ENCODE measurements around the gene GALNT6. TPM values are rescaled to one million over a fixed set of nuclear protein-coding genes. Genes with fewer than 3 reads are reported as not detected.

Gene GALNT6
- total RNA-seq, 4 donors from 2014 or later: 1.3 to 16.4 (median 4.7) TPM

- TF ChIP-seq CTCF (IDR thresholded peaks at IDR 0.05): no peak
- no peak for TF ChIP-seq POLR2A (IDR thresholded peaks at IDR 0.05)
- no peak overlapping the region for H3K4me3 ChIP-seq (ENCODE audit: low read depth, poor library complexity, severe bottlenecking)
- intact Hi-C loops (cut with DNase I; ENCODE audit: low total_unique reads): no loop called here
- no peak for DNase-seq (ENCODE audit: low spot score in 2 of 2)
- 92 to 95% methylated on average over 11 of the region's 11 CpGs for WGBS, 2 donors
Observed at GRCh38 chr12:51379571-51379970, 11.6 kb downstream of the GALNT6 start.

DNA sequence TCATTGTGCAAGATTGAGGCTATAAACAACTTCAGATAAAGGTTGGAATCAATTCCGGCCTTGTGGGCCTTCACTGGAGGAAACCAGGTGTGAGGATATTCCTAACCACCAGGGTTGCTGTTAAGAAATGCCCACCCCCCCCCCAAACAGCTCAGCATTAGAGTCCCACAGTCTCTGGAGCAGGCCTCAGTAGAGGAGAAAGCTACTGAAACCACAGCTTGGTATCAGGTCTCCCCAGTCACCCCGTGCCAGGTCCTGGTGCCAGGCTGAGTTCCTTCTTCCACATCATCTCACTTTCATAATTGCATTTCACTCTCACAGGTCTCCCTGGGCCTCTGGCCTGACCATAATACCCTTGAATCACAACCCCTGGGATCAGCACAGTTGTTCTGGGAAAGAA, 12.5 kb downstream of the GALNT6 start:
- DNase-seq (ENCODE audit: low spot score in 2 of 2): no peak
- no peak overlapping the region for H3K4me3 ChIP-seq (ENCODE audit: low read depth, poor library complexity, severe bottlenecking)
- intact Hi-C loops (cut with DNase I; ENCODE audit: low total_unique reads): no loop called here
- 93 to 98% methylated on average over 2 of the region's 2 CpGs for WGBS, 2 donors
- TF ChIP-seq CTCF (IDR thresholded peaks at IDR 0.05) (no peak), POLR2A (IDR thresholded peaks at IDR 0.05) (no peak)

DNA sequence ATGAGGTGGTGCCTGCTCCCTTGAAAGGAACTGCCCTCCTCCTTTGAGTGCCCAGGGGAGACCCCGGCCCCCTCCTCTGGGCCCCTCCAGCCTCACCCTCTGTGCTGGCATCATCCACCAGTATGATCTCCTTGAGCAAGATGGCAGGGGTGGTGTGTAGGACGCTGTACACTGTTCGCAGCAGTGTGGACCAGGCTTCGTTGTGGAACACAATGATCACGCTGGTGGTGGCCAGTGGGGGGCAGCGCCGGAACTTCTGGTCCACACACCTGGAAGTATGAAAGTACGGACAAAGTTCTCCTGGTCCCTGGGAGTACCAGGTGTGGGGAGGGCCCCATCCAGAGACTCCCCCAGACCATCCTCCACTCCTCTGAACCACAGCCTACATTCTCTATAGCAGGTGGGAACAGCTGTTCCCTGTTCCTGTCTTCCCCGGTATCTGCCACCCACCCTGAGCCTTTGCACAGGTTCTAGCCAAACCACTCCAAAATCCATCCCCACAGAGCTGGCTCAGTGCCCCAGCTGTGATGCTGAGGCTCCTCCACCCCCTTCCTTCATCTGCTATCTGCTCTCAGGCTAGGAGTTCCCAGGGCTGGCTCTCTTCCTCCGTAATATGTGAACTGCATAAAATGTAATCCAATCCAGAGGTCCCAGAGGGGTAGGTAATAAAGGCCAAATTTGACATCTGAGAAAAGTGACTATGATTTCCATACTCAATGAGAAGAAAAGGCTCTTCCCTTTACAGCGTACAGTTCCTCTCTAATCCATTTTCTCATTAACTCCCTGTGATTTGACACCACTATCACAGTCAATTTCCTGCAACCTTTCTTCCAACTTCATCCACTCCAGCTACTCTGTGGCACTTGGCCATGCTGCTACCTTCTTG, 13.9 kb downstream of the GALNT6 start:
- H3K4me3 ChIP-seq (ENCODE audit: low read depth, poor library complexity, severe bottlenecking): no peak overlapping the region
- no peak for TF ChIP-seq CTCF (IDR thresholded peaks at IDR 0.05)
- TF ChIP-seq POLR2A (IDR thresholded peaks at IDR 0.05): no peak
- DNase-seq (ENCODE audit: low spot score in 2 of 2): no peak
- 82 to 86% methylated on average over 11 of the region's 11 CpGs for WGBS, 2 donors
- intact Hi-C loops (cut with DNase I; ENCODE audit: low total_unique reads): no loop called here

GRCh38 chr12:51374856-51375255, 16.4 kb downstream of the GALNT6 start:
- H3K4me3 ChIP-seq (ENCODE audit: low read depth, poor library complexity, severe bottlenecking): no peak overlapping the region
- intact Hi-C loops (cut with DNase I; ENCODE audit: low total_unique reads): no loop called here
- TF ChIP-seq POLR2A (IDR thresholded peaks at IDR 0.05) (no peak), CTCF (IDR thresholded peaks at IDR 0.05) (no peak)
- 74 to 78% methylated on average over 5 of the region's 5 CpGs for WGBS, 2 donors
- no peak for DNase-seq (ENCODE audit: low spot score in 2 of 2)

DNA sequence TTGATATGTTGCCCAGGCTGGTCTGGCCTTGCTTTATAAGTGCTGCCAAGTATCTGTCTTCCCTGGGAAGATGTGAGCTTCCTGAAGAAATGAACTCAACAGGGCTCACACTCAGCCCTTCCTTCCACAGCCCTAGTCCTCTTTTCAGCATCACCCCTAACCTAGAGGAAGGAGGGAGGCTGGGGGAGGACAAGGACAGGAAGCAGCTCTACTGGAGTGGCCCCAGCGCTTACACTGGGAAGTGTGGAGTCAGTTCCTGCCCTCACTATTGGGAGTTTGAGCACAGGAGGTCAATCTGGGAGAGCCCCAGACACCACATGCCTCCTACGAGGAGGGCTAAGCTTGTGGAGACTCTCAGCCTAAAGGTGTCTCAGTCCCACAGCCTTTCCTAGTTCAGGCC, 16.8 kb downstream of the GALNT6 start:
- intact Hi-C loops (cut with DNase I; ENCODE audit: low total_unique reads): no loop called here
- WGBS, 2 donors: 86 to 94% methylated on average over 2 of the region's 2 CpGs
- TF ChIP-seq POLR2A (IDR thresholded peaks at IDR 0.05) (no peak), CTCF (IDR thresholded peaks at IDR 0.05) (no peak)

More for the DNA sequence above, 16.8 kb downstream of the GALNT6 start:
- no peak for DNase-seq (ENCODE audit: low spot score in 2 of 2)
- H3K4me3 ChIP-seq (ENCODE audit: low read depth, poor library complexity, severe bottlenecking): no peak overlapping the region

Measured in lower leg skin (tissue), 4 donors.